Testis (tissue), 2 donors: ENCODE results near the gene CLCA4.

Experiments
- CTCF ChIP-seq, 3 experiments: fragments of 450-650 bp in 2 of 3; fragments of 200-600 bp in 1 of 3; sonication (generic) in 1 of 3; IDR thresholded peaks; one replicate each; pipeline ENCODE4 v1.5.1; 2016 to 2019; ENCODE audit warnings: antibody characterized with exemption in 3 of 3, mild to moderate bottlenecking in 2 of 3, moderate library complexity in 1 of 3
- POLR2A ChIP-seq: fragments of 450-650 bp; IDR thresholded peaks from one replicate; pipeline ENCODE4 v1.6.1; 2017; ENCODE audit warnings: antibody characterized with exemption, mild to moderate bottlenecking, moderate library complexity

GRCh38 chr1:86516335-86516734, 30.5 kb upstream of the CLCA4 start:
- TF ChIP-seq CTCF (IDR thresholded peaks at IDR 0.05) = no peak
- TF ChIP-seq POLR2A = no peak
